CD14-positive monocyte (primary cell): ENCODE measurements around the gene XYLT1. TPM values are rescaled to one million over a fixed set of nuclear protein-coding genes. Genes with fewer than 3 reads are reported as not detected.

ENCODE experiments used
- DNase-seq, 3 donors: peaks; one replicate each; pipeline ENCODE4 v3.0.0-alpha.2; 2011 to 2022
- H2AFZ ChIP-seq: 2 replicates; pipeline ENCODE4 v1.6.0; 2012; ENCODE audit warnings: mild to moderate bottlenecking, low read depth, low read length, inconsistent platforms; ENCODE audit not compliant: insufficient read depth, poor library complexity, severe bottlenecking
- H3K27ac ChIP-seq, 2 donors: 1 replicate in 1 of 2; 2 replicates in 1 of 2; pipeline ENCODE4 v1.5.1; 2012 to 2013; ENCODE audit warnings: low read length in 2 of 2, control low read depth in 1 of 2, inconsistent platforms in 1 of 2, low read depth in 1 of 2, mild to moderate bottlenecking in 1 of 2
- H3K27me3 ChIP-seq, 2 donors: one replicate each; pipeline versions ENCODE4 v1.6.0 to v1.6.1; 2011 to 2013; ENCODE audit warnings: low read length in 2 of 2; ENCODE audit not compliant: control insufficient read depth in 2 of 2, insufficient read depth in 2 of 2
- H3K36me3 ChIP-seq, 2 donors: replicated peaks in 1 of 2; 1 replicate in 1 of 2; 2 replicates in 1 of 2; pipeline versions ENCODE4 v1.5.1 to v1.6.1; 2012 to 2013; ENCODE audit warnings: low read length in 2 of 2, control low read depth in 1 of 2, inconsistent platforms in 1 of 2, mild to moderate bottlenecking in 1 of 2; ENCODE audit not compliant: insufficient read depth in 2 of 2, control insufficient read depth in 1 of 2
- H3K4me1 ChIP-seq, 2 donors: 1 replicate in 1 of 2; 2 replicates in 1 of 2; pipeline versions ENCODE4 v1.5.1 to v1.6.1; 2012 to 2013; ENCODE audit warnings: low read length in 2 of 2, control low read depth in 1 of 2, inconsistent platforms in 1 of 2, mild to moderate bottlenecking in 1 of 2, moderate library complexity in 1 of 2; ENCODE audit not compliant: insufficient read depth in 2 of 2, control insufficient read depth in 1 of 2
- H3K4me2 ChIP-seq: replicated peaks from 2 replicates; pipeline ENCODE3; 2012; ENCODE audit warnings: low read length, moderate library complexity, mild to moderate bottlenecking; ENCODE audit not compliant: poor library complexity, severe bottlenecking; ENCODE audit errors: extremely low read depth
- H3K4me3 ChIP-seq, 3 experiments: fragments of 200-600 bp in 1 of 3; sonication (generic) in 1 of 3; replicated peaks in 1 of 3; 1 replicate in 2 of 3; 2 replicates in 1 of 3; pipeline ENCODE4 v1.5.1; 2011 to 2013; ENCODE audit warnings: low read length in 3 of 3, mild to moderate bottlenecking in 3 of 3, control low read depth in 2 of 3, low read depth in 2 of 3, inconsistent platforms in 1 of 3, moderate library complexity in 1 of 3
- H3K79me2 ChIP-seq: 2 replicates; pipeline ENCODE4 v1.6.0; 2012; ENCODE audit warnings: mild to moderate bottlenecking, control low read depth, inconsistent platforms, low read length, moderate library complexity; ENCODE audit not compliant: insufficient read depth
- H3K9ac ChIP-seq: 2 replicates; pipeline ENCODE4 v1.6.0; 2017; ENCODE audit warnings: low read length, mild to moderate bottlenecking; ENCODE audit not compliant: insufficient read depth, poor library complexity, severe bottlenecking
- H3K9me3 ChIP-seq, 2 donors: replicated peaks in 1 of 2; 1 replicate in 1 of 2; 2 replicates in 1 of 2; pipeline versions ENCODE4 v1.5.1 to v1.6.1; 2012 to 2013; ENCODE audit warnings: low read length in 2 of 2, control low read depth in 1 of 2; ENCODE audit not compliant: control insufficient read depth in 1 of 2, insufficient read depth in 1 of 2
- H4K20me1 ChIP-seq: 2 replicates; pipeline ENCODE4 v1.6.0; 2012; ENCODE audit warnings: mild to moderate bottlenecking, low read length, control low read depth, moderate library complexity; ENCODE audit not compliant: insufficient read depth
- H3K27ac Mint-ChIP-seq, 7 donors: one replicate each; pipeline ENCODE4 v1.8.0; 2020; ENCODE audit warnings: mild to moderate bottlenecking in 7 of 7, mixed read lengths in 7 of 7, moderate library complexity in 6 of 7, inconsistent platforms in 2 of 7
- H3K27me3 Mint-ChIP-seq, 3 donors: one replicate each; pipeline ENCODE4 v1.8.0; 2021 to 2022; ENCODE audit warnings: low read depth in 3 of 3, mild to moderate bottlenecking in 3 of 3, mixed read lengths in 3 of 3, moderate library complexity in 3 of 3, inconsistent platforms in 1 of 3
- H3K36me3 Mint-ChIP-seq, 2 donors: one replicate each; pipeline ENCODE4 v1.8.0; 2020; ENCODE audit warnings: mixed read lengths in 2 of 2, inconsistent platforms in 1 of 2, mild to moderate bottlenecking in 1 of 2
- H3K4me1 Mint-ChIP-seq: one replicate; pipeline ENCODE4 v1.8.0; 2020; ENCODE audit warnings: mild to moderate bottlenecking, mixed read lengths
- H3K4me3 Mint-ChIP-seq, 2 donors: one replicate each; pipeline ENCODE4 v1.8.0; 2020; ENCODE audit warnings: mild to moderate bottlenecking in 2 of 2, mixed read lengths in 2 of 2, moderate library complexity in 1 of 2
- H3K9me3 Mint-ChIP-seq, 7 donors: one replicate each; pipeline ENCODE4 v1.8.0; 2020 to 2022; ENCODE audit warnings: mixed read lengths in 7 of 7, mild to moderate bottlenecking in 6 of 7, moderate library complexity in 6 of 7, inconsistent platforms in 2 of 7
- CTCF ChIP-seq: fragments of 200-600 bp; IDR thresholded peaks from one replicate; pipeline ENCODE4 v1.8.0; 2022; ENCODE audit warnings: antibody characterized with exemption, mild to moderate bottlenecking
- WGBS: methylation state at CpG from one replicate; pipeline ENCODE4 v1.1.5; 2013; ENCODE audit warnings: missing lambda C conversion rate; ENCODE audit not compliant: insufficient coverage; 5-methylcytosine and 5-hydroxymethylcytosine counted together
- intact Hi-C, 2 donors: fragments of 100-400 bp; cut with micrococcal nuclease; formaldehyde crosslinking; loops; one replicate each; pipeline versions ENCODE4 v1.15.0 to v1.15.1; 2023
- polyA plus RNA-seq, 3 donors: library from polyadenylated mRNA; depleted of rRNA in 1 of 3; unstranded in 2 of 3; stranded (reverse) in 1 of 3; fragments of 300-500 nt in 2 of 3; fragments of >200 nt in 1 of 3; fragmentation: Illumina TruSeq in 2 of 3; gene quantifications; 1 replicate in 2 of 3; 2 replicates in 1 of 3; pipeline ENCODE4 v1.2.3, GENCODE V29; 2012 to 2021

XYLT1 gene
- polyA plus RNA-seq, 3 donors: 0.51 to 9.4 (median 1.6) TPM

GRCh38 chr16:17213025-17213424 lies 257.7 kb downstream of the XYLT1 start:
- 100% methylated on average over 1 of the region's 2 CpGs for WGBS
- Mint-ChIP-seq H3K9me3 (peaks cover 6 to 14% (median 9%) of the 10 kb centered on the region in 7 donors), H3K4me1 (peaks cover 8% of the 10 kb centered on the region), H3K27ac (peak overlapping the region in 2 of 7 donors; percentile 35 to 50), H3K4me3 (no peak overlapping the region), H3K27me3 (peaks cover 0 to 1% (median 0%) of the 10 kb centered on the region in 3 donors), H3K36me3 (peaks cover 29 to 47% of the 10 kb centered on the region in 2 donors)
- H3K36me3 ChIP-seq: peaks cover 10 to 31% of the 10 kb centered on the region in 2 donors
- no peaks in the 10 kb centered on the region for H3K27me3 ChIP-seq
- no peak overlapping the region for H3K4me3 ChIP-seq
- no peak for TF ChIP-seq CTCF
- no peak overlapping the region for H3K9ac ChIP-seq
- no peak for DNase-seq
- no peaks in the 10 kb centered on the region for H3K4me1 ChIP-seq
- H3K79me2 ChIP-seq: peaks cover 11% of the 10 kb centered on the region
- no peak overlapping the region for H3K4me2 ChIP-seq
- H2AFZ ChIP-seq: no peak overlapping the region
- intact Hi-C loops: no loop called here
- H4K20me1 ChIP-seq: peaks cover 35% of the 10 kb centered on the region
- H3K27ac ChIP-seq: no peak overlapping the region
- peaks cover 9% of the 10 kb centered on the region in 2 donors for H3K9me3 ChIP-seq

- H3K4me2 ChIP-seq: no peak overlapping the region
- Mint-ChIP-seq H3K36me3 (peaks cover 27 to 45% of the 10 kb centered on the region in 2 donors), H3K4me3 (no peak overlapping the region), H3K9me3 (peaks cover 6 to 14% (median 9%) of the 10 kb centered on the region in 7 donors), H3K27ac (no peak overlapping the region), H3K27me3 (peaks cover 0 to 1% (median 0%) of the 10 kb centered on the region in 3 donors), H3K4me1 (peaks cover 8% of the 10 kb centered on the region)
- DNase-seq: no peak
- 77% methylated on average over 5 of the region's 6 CpGs for WGBS
- no peaks in the 10 kb centered on the region for H3K4me1 ChIP-seq
- no peak overlapping the region for H3K4me3 ChIP-seq
- peaks cover 9% of the 10 kb centered on the region in 2 donors for H3K9me3 ChIP-seq
- H3K27me3 ChIP-seq: no peaks in the 10 kb centered on the region
- no peak overlapping the region for H3K9ac ChIP-seq
- H4K20me1 ChIP-seq: peaks cover 35% of the 10 kb centered on the region
- intact Hi-C loops: no loop called here
- no peak overlapping the region for H3K27ac ChIP-seq
- no peak for TF ChIP-seq CTCF
- H3K36me3 ChIP-seq: peaks cover 10 to 31% of the 10 kb centered on the region in 2 donors
- H2AFZ ChIP-seq: no peak overlapping the region
- peaks cover 11% of the 10 kb centered on the region for H3K79me2 ChIP-seq
Measured at GRCh38 chr16:17212606-17213005, 258.2 kb downstream of the XYLT1 start.
